ENCODE results near the gene SLC15A2. TPM values are rescaled to one million over a fixed set of nuclear protein-coding genes. Genes with fewer than 3 reads are reported as not detected.

SLC15A2 gene
- total and polyA plus RNA-seq, 8 donors: 8.3 to 61.7 (median 23.5) TPM

GRCh38 chr3:121988146-121988545 lies 93.9 kb downstream of the SLC15A2 start:
- DNase-seq (no peak), ATAC-seq (no peak)
- Histone ChIP-seq H3K4me3 (no peak overlapping the region), H3K4me1 (no peaks in the 10 kb centered on the region), H3K9me3 (peaks cover 0 to 13% of the 10 kb centered on the region in 2 donors), H3K27ac (no peak overlapping the region), H3K27me3 (no peaks in the 10 kb centered on the region), H3K36me3 (peaks cover 0 to under 1% of the 10 kb centered on the region in 2 donors)
- TF ChIP-seq CTCF (IDR thresholded peaks at IDR 0.05): no peak
- intact Hi-C loops (cut with DNase I): no loop called here

- Histone ChIP-seq H3K27ac (no peak overlapping the region), H3K4me3 (no peak overlapping the region), H3K9me3 (no peaks in the 10 kb centered on the region), H3K27me3 (no peaks in the 10 kb centered on the region), H3K4me1 (peaks cover 0 to 4% of the 10 kb centered on the region in 2 donors), H3K36me3 (peaks cover 0 to 6% of the 10 kb centered on the region in 2 donors)
- no peak for TF ChIP-seq CTCF (IDR thresholded peaks at IDR 0.05)
- intact Hi-C loops (cut with DNase I): no loop called here
- no peak for DNase-seq
- ATAC-seq: peak; percentile 64
Observed at GRCh38 chr3:121989943-121990342, 95.7 kb downstream of the SLC15A2 start.

GRCh38 chr3:121992601-121993560 lies 98.7 kb downstream of the SLC15A2 start:
- no peaks in the 10 kb centered on the region for H3K27me3 ChIP-seq
- H3K36me3 ChIP-seq: peaks cover 0 to 6% of the 10 kb centered on the region in 2 donors
- no peak for TF ChIP-seq CTCF (IDR thresholded peaks at IDR 0.05)
- H3K4me3 ChIP-seq: no peak overlapping the region
- intact Hi-C loops (cut with DNase I): no loop called here
- peaks cover 0 to 32% of the 10 kb centered on the region in 2 donors for H3K4me1 ChIP-seq
- DNase-seq: no peak
- no peak for ATAC-seq
- no peaks in the 10 kb centered on the region for H3K9me3 ChIP-seq
- no peak overlapping the region for H3K27ac ChIP-seq

Other genes with a start within 250 kb of the SLC15A2 start
- 10 to 100 TPM; 37.4 to 98.6 TPM for gene HCLS1, start 233.5 kb upstream of the SLC15A2 start, total RNA-seq
- gene HCLS1, start 233.5 kb upstream of the SLC15A2 start, polyA plus RNA-seq (ENCODE audit: insufficient read length in 6 of 6): 1 to 10 TPM; 5.9 to 9.3 (median 7.4) TPM
- gene GOLGB1, start 144.7 kb upstream of the SLC15A2 start, total RNA-seq: 10 to 100 TPM; 45.9 to 63.3 TPM
- 10 to 100 TPM; 55.4 to 75.7 (median 72.3) TPM for gene GOLGB1, start 144.7 kb upstream of the SLC15A2 start, polyA plus RNA-seq (ENCODE audit: insufficient read length in 6 of 6)
- gene IQCB1, start 59.3 kb upstream of the SLC15A2 start, total RNA-seq: 10 to 100 TPM; 11.9 to 23.9 TPM
- gene IQCB1, start 59.3 kb upstream of the SLC15A2 start, polyA plus RNA-seq (ENCODE audit: insufficient read length in 6 of 6): 10 to 100 TPM; 34.6 to 50.6 (median 40.2) TPM
- gene EAF2, start 59.2 kb upstream of the SLC15A2 start, total RNA-seq: 10 to 100 TPM in 1 of 2 donors, 1 to 10 TPM in 1; 5.1 to 13.5 TPM
- 1 to 10 TPM; 3.6 to 4.6 (median 3.8) TPM for gene EAF2, start 59.2 kb upstream of the SLC15A2 start, polyA plus RNA-seq (ENCODE audit: insufficient read length in 6 of 6)
- 1 to 10 TPM; 5.3 to 9.8 TPM for gene ILDR1, start 127.8 kb downstream of the SLC15A2 start, total RNA-seq
- gene ILDR1, start 127.8 kb downstream of the SLC15A2 start, polyA plus RNA-seq (ENCODE audit: insufficient read length in 6 of 6): 1 to 10 TPM; 4.1 to 5.6 (median 5.0) TPM
- 10 to 100 TPM; 13.4 to 17.6 TPM for gene CD86, start 161.0 kb downstream of the SLC15A2 start, total RNA-seq
- gene CD86, start 161.0 kb downstream of the SLC15A2 start, polyA plus RNA-seq (ENCODE audit: insufficient read length in 6 of 6): 1 to 10 TPM; 1.6 to 3.2 (median 2.6) TPM